C4-2B (cell line): ENCODE data around the gene PLN.

ENCODE experiments used
- H3K27ac ChIP-seq: fragments of 450-650 bp; 2 replicates; pipeline ENCODE4 v1.5.1; 2017
- ZFX ChIP-seq: fragments of 450-650 bp; IDR thresholded peaks from 2 replicates; pipeline ENCODE4 v1.6.1; 2017
- TF ChIP-seq, protein P1 (sequence below): fragments of 450-650 bp; conservative IDR thresholded peaks from 2 replicates; pipeline ENCODE4 v1.5.1; 2017; ENCODE audit warnings: mild to moderate bottlenecking

Gene PLN

DNA sequence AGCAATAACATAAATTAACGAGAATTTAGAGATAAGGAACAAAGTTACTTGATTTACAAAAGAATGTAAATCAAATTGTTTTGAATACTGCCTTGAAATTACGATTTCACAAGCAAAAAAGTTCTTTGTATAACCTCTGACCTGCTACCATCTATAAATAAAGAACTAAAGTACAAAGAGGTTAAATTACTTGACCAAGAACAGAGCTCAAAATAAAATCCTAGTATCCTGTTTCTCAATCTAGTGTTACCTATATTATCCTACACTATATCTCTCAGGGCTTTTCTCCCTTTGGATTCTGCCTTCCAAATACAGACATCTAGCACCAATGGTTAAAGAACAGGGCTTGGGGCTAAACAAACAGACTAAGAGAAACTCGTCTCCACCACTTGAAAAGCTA, 43.8 kb downstream of the PLN start:
- TF ChIP-seq, protein P1, sequence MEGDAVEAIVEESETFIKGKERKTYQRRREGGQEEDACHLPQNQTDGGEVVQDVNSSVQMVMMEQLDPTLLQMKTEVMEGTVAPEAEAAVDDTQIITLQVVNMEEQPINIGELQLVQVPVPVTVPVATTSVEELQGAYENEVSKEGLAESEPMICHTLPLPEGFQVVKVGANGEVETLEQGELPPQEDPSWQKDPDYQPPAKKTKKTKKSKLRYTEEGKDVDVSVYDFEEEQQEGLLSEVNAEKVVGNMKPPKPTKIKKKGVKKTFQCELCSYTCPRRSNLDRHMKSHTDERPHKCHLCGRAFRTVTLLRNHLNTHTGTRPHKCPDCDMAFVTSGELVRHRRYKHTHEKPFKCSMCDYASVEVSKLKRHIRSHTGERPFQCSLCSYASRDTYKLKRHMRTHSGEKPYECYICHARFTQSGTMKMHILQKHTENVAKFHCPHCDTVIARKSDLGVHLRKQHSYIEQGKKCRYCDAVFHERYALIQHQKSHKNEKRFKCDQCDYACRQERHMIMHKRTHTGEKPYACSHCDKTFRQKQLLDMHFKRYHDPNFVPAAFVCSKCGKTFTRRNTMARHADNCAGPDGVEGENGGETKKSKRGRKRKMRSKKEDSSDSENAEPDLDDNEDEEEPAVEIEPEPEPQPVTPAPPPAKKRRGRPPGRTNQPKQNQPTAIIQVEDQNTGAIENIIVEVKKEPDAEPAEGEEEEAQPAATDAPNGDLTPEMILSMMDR = no peak
- TF ChIP-seq ZFX = no peak
- no peak overlapping the region for H3K27ac ChIP-seq

DNA sequence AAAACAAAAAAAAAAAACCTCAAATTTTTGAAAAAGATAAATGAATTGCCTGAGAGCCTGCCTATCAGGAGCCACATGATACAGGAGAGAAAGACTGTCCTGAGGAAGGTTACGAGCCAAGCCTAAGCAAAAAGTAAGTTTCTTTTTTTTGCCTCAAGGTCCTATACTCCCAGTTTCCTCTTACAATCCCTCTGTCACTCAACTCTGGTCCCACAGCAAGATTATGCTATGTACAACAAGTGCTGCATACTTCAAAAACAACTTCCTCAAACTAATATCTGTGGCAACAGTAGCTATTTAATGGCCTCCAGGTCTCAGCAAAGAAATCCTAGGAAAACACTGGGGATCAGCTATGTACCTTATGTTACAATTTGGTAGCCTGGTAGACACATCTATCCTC, 46.8 kb downstream of the PLN start:
- TF ChIP-seq, protein P1 = no peak
- TF ChIP-seq ZFX = no peak
- H3K27ac ChIP-seq = no peak overlapping the region

DNA sequence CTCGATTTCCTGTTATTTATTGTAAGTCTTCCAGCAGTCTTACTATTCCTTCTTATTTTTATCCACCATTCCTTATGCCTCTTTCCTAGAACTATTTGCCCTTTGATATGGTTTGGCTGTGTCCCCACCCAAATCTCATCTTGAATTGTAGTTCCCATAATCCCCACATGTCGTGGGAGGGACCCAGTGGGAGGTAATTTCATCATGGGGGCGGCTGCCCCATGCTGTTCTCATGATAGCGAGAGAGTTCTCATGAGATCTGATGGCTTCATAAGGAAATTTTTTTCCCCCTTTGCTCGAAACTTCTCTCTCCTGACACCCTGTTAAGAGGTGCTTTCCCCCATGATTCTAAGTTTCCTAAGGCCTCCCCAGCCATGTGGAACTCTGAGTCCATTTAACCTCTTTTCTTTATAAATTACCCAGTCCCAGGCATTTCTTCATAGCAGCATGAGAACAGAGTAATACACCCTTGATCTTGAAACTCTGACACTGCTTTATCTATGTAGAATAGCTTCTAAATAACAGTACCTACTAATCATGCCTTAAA, 48.8 kb downstream of the PLN start:
- H3K27ac ChIP-seq = no peak overlapping the region
- TF ChIP-seq, protein P1 = no peak

DNA sequence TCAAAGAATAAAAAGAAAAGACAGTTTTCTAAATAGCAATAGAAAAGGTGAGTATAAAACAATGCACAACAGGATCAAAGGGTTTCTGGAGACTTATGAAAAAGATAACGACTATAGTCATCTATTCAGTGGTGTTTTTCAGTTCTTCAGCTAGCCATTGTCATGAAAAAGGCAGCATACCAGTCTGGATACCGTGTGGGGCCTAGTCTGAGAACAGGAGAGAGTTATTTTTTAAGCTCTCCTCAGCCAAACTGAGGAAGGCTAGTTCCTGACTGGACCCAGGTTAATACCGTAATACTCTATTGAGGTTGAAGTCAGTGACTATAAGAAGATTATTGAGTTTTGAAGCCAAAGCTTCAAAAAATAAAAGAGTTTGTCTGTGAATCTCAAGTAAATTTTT, 49.5 kb downstream of the PLN start:
- no peak for TF ChIP-seq ZFX
- TF ChIP-seq, protein P1 = no peak
- H3K27ac ChIP-seq = no peak overlapping the region

DNA sequence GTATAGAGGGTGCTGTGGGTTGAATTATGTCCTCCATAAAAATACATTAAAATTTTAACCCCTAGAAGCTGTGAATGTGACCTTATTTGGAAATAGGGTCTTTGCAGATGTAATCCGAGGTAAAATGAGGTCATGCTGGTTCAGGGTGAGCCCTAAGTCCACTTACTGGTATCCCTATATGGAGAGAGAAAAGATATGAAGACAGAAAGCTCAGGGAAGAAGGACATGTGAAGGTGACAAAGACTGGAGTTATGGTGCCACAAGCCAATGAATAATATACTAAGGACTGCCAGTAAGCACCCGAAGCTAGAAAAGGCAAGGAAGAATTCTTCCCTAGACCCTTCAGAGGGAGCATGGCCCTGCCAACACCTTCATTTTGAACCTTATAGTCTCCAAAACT, 50.2 kb downstream of the PLN start:
- H3K27ac ChIP-seq = no peak overlapping the region
- TF ChIP-seq ZFX = no peak
- TF ChIP-seq, protein P1 = no peak

DNA sequence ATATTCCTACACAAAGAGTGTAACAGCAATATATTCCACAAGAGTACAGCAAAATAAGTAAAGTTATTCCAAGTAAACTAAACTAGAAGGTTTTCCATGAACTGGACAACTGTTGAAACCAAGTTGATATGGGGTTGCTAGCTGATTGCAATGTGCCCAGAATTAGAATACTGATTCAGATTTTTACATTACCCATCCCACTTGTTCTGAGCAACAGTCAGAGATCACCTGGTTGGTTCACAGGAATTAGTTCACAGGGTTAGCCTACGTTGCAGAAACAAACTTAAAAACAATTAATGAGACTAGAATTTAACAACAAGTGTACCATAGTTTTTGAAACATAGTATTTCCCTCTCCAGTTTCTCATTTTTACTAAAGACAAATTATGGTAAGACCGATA, 54.2 kb downstream of the PLN start:
- H3K27ac ChIP-seq = no peak overlapping the region
- TF ChIP-seq, protein P1 = no peak

DNA sequence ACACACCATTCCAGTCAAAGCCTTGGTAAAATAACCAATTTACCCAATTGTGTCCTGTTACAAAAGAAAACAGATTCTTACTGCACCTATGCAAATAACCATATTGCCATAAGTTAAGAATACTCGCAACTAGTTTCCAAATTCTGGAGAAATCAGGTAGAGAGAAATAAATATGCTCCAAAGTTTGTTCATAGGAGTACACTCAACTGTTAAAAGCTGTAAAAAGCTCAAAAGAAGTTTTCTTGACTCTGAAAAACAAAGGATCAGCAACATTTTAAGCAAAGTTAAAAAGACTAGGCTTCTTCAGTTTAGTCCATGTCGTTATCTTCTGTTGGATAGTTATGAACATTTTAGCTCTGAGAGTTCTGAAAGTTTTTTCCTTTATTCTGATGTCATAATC, 55.3 kb downstream of the PLN start:
- TF ChIP-seq, protein P1 = no peak
- no peak for TF ChIP-seq ZFX

DNA sequence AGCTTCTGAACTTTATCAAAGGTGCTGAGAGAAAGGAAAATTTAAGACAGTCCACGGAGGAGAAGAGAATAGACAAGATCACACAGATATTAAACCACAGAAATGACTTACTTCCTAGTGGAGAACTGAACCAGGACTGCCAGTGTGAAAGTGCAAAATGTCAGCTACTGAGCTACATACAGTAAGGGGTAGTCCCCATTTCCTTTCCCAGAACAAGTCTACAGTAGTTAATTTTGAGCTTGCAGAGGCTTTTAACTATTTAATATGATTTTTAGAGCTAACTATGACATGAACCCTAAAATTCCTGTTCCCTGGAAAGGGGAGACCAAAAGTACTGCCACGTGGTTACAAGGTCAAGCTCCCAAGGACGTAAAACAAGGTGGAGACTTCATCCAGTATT, 58.2 kb downstream of the PLN start:
- TF ChIP-seq, protein P1 = no peak
- TF ChIP-seq ZFX = no peak
- no peak overlapping the region for H3K27ac ChIP-seq

More for the DNA sequence above, 55.3 kb downstream of the PLN start:
- H3K27ac ChIP-seq = no peak overlapping the region
